ENCODE measurements around the gene ARHGEF7.

The ARHGEF7 gene

DNA sequence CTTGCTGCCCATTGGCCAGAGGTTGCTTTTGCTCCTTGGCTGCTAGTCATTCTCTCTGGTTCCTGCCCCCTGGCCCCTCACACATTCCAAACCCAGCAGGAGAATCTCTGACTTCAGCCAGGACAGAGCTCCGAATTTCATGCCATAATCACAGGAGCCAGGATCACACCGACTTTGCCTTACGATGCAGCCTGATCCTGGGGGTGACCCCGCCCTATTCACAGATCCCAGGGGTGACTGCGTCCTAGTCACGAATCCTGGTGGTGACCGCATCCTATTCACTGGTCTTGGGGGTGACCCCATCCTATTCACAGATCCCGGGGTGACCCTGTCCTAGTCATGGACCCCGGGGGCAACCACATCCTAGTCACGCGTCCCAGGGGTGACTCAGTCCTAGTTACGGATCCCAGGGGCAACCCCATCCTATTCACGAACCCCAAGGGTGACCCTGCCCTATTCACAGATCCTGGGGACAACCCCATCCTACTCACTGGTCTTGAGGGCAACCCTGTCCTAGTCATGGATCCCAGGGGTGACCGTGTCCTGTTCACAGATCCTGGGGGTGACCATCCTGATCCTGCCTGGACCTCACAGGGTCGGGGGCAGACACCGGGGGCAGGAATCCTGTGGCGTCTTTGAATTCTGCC lies 198.0 kb downstream of the ARHGEF7 start:
- no peak for DNase-seq

DNA sequence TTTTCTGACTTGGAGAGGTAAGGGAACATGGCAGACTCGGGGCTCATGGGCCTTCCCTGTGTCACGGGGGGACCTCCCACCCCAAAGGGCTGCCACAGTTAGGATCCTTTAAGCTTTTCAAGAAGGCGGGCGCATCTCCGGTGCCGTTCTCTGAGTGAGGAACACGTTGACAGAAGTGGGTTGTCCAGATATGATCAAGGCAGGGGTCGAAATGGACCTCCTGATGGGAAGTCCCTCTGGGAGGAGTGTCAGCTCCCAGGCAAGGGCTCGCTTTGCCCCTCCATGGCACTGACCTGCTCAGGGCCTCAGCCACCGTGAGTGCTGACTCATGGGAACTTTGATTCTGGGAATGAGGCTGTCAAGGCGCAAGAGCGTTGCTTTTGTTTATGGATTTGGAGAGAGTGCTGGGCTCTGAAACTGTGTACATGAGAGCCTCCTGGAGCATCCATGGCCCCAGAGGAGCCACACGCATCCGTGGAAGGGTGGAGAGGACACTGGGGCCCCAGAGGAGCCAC lies 198.9 kb downstream of the ARHGEF7 start:
- DNase-seq: no peak

DNA sequence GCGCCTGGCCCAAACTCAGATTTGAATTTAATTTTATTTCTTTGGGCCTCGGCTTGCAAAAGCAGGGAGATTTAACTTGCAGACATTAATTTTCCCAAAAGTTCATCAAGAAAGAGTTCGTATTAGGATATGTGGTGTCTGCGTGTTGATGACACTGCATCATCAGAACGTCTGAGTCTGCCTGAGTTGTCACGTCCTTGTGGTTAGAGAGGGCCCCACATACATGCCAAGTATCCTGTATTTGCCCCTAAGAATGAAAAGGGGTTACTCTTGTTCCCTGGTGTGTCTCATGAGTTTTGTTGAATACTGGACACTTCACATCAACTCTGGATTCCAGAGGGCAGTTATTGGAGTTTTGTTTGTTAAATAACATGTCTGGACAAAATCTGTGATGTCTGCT lies 199.7 kb downstream of the ARHGEF7 start:
- no peak for DNase-seq

DNA sequence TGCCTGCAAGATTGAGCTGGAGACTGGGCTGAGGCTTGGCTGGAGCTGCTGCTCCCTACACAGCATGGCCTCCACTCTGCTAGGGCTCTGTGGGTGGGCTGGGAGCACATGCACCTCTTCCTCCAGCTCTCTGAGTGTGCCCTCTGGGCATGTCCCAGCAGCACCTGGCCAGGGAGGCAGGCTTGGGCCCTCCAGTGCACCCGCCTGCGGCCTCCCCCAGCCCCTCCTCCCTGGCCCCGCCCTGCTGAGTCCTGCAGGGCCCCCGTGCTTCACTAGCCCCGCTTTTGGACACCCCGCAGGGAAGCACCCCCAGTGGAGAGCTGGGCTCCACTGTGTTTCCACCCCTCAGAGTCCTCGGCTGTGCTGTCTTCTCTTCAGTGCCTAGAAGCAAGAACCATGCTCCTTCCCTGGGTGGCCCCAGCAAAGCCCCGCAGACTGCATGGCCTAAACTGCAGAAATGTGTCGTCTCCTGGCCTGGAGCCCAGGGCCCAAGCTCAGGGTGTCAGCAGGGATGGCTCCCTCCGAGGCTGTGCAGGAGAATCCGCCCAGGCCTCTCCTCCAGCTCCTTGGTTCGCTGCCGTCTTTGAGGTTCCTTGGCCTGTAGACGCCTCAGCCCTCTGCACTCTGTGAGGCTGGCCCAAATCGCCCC lies 200.4 kb downstream of the ARHGEF7 start:
- no peak for DNase-seq

DNA sequence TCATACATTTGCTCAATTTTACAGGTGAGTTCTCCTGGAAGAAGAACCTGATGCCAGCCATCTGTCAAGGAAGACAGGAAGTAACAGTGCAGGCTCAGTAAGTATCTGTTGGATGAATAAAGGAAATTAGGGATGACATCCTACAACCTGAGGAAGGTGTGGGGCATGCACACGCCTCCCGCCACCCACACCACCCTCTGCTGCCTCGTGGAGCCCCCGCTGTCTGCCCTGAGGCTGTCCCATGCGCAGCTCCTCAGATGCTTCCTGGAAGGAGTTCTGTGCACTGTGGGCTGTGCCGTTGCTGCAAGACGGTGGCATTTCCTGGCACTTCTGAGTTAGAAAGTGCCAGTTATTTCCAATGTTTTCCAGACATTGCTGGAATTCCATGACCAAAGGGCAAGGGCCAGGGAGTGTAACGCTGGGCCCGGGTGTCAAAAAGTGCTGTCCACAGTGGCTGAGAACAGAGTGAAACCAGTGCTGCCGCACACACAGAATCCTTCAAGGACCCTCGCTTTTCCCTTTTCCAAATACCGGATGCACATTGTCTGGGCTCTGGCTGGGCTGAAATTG lies 201.1 kb downstream of the ARHGEF7 start:
- DNase-seq: no peak

DNA sequence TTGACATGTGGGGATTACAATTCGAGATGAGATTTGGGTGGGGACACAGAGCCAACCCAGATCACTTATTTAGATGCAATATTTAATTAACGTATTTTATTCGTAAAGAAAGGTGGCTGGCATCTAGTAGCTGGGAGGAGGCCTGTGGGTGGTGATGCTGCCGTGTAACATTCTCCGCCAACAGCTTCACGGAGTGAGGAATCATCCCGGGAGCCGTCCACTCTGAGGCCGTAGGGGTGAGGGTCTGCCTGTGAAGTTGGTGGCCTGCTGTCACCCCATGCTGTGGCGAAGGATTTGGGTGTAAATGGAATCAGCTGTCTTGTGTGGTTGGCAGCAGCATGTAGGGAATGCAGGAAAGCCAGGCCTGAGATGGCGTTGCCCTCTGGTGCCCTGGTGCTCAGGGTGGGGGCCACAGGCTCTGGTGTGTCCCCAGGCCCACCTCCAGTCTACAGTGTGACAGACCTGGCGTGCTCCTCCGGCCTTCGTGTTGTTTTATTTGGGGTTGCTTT lies 202.0 kb downstream of the ARHGEF7 start:
- DNase-seq: no peak

DNA sequence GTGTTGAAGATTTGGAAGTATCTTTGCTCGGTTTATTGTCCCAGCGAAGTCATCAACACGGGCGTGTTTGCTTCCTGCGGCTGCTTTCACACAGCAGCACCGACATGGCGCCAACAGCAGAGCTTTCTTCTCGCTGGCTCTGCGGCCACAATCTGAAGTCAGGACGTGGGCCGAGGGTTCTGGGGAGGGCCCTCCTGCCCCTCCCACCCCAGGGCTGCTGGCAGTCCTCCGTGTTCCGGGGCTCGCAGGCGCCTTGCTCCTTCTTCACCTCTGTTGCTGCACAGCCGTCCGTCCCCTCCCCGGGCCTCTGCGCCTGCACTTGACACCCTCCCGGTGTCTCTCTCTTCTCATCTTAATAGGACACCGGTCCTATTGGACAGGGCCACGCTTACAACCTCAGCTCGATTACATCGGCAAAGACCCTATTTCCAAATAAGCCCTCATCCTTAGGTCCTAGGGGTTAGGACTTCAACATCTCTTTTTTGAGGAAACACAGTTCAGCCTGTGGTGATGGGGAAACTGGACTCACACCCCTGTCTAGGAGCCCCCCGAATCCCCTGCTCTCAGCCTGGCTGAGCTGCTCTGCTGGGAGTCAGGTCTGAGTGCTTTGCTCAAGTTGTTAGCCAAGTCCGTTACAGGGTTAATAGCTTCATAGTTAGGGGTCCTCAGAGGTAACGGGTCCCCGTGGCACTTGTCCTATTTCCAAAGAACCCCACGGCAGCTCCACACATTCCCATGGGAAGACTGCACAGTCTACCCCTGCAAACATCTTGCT lies 202.6 kb downstream of the ARHGEF7 start:
- no peak for DNase-seq

DNA sequence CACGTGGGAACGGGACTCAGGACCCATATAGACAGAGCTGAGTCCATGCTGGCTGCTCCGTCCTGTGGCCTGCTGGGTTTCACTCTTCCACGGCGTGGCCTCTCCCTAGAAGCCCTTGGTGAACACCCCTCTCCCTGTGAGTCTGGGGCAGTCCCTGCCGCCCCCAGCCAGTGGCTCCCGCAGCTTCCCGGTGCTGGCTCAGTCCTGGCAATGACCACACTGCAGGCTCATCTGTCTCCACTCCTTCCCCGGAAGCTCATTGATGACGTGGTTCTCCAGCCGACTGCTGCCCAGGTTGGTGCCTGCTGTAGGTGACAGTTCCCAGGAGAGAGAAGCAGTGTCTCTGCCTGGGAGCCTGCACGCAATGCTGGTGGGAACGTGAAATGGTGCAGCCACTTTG lies 203.3 kb downstream of the ARHGEF7 start:
- no peak for DNase-seq

DNA sequence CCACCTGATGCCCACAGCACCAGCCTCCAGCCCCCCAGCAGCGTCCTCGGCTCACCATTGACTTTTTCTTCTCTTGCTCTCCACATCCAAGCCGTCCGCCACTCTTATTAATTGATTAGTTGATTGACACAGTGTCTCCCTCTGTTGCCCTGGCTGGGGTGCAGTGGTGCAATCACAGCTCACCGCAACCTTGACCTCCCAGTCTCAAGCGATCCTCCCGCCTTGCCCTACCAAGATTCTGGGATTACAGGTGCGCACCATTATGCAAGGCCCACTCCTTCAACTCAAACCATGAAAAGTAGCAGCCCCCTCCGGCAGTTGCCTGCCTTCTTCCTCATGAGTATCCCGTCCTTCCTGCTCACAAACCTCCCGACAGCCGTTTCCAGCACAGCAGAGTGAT lies 204.4 kb downstream of the ARHGEF7 start:
- no peak for DNase-seq

DNA sequence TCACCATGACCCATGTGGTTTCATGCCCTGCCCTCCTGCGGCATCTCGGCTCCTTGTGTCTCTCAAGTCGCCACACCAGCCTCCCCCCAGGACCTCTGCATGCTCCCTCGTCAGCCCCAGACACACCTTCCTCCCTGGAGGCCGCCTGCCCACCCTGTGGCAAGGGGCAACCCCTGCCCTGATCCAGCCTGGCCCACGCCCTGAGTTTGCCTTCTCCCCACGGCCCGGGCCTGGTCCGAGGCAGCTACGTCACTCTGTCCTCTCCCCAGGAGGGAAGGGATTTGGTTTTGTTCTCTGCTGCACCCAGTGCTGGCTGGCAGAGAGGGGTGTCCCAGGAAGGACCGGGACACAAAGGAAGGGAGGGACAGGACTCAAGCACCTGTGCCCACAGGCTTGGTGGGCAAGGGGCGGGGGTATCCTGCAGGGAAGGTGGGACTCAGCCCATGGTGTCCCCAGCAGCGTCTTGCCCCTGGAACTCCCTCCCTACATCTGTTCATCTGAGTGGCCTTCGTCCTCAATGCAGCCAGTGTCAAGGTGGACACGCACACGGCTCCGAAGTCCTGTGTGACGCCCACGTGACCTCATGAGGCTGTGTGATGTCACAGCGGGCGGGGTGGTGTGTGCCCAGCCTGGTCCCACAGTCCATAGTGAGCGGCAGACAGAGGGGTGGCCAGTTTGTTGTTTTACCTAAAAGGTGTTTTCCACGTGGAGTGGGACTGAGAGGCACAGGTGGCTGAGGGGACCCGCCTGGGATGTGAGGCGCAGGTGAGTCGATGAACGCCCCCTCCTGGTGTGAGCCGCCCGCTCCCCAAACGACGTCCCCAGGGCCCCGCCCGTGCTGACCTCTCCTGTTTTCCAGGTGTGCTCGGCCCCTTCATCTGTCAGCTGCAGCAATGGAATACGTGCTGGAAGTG lies 205.1 kb downstream of the ARHGEF7 start, which contains the start of gene TEX29:
TEX29 (plus strand) TSS at position 645 of the 914 bp plus-strand sequence; CDS start at position 894, 249 bp downstream.
- no peak for DNase-seq

DNA sequence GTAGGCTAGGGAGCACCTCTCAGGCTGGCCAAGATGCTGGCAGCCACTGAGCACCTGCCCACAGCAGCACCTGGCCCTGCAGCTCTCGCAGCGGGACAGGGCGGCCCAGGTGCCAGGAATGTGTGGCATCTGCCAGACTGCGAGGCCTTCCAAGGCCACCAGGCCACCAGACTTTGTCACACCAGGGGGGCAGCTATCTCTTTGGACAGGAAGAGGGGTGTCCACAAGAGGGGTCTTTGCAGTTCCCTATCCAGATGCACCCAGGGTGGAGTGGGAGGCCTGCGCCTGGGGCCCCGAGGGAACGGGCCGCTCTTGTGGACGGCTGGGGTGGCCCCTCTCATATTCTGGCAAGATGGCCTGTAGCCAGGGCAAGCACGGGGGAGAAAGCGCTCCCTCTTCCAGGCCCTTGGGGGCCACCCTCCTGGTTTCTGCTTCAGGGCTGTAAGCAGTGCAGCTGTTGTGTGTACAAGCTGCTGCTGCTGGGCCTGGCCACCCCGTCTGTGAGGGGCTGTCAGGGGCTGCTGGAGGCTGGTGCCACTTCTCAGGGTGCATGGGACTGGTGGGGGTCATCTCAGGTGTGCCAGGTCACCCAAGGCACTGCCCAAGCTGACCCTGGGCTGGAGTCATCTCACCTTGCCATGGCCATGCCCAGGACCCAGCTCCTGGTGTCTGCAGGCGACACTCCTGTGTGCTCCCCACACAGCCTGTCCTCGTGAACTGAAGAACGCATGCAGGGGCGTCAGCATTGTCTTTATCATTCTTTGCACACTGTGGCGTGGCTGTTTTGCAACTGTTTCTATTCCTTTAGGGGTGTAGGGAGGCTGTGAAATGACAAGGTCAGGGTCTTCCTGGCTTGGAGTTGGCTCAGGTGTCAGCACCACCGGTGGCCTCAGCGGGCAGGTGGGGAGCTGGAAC lies 207.1 kb downstream of the ARHGEF7 start:
- DNase-seq: no peak

DNA sequence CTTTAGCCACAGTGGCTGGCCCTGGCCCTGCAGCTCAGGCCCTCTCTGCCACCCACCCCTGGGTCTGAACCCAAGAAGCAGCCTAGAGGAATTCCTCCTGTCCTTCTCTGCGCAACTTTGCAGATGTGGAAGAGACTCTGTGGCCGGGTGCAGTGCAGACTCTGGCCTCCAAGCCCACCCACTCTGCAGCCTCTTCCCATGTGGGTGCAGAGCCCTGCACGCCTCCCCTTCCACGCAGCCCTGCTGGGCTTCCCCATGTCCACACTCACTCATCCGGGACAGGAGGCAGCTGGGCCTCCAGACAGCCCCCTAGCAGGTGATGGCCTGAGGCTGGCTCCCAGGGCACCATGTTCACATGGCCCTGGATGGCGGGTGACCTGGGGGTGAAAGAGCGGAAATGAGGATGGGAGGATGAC lies 207.8 kb downstream of the ARHGEF7 start:
- DNase-seq: no peak

DNA sequence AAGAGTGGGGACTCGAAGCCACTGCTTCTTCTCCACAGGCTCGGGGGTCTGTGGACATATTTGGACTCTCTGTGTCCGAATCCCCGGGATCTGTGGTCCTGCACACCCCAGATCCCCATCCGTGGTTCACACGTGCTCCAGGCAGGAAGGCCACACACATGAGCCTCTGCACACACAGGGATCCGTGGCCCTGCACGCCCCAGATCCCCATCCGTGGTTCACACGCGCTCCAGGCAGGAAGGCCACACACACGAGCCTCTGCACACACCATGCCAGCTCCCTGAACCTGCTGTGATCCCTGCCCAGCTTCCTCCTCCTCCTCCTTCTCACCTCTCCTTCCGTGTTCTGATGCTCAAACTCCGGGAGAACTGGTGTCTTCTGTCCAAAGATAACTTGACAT lies 208.4 kb downstream of the ARHGEF7 start:
- no peak for DNase-seq

DNA sequence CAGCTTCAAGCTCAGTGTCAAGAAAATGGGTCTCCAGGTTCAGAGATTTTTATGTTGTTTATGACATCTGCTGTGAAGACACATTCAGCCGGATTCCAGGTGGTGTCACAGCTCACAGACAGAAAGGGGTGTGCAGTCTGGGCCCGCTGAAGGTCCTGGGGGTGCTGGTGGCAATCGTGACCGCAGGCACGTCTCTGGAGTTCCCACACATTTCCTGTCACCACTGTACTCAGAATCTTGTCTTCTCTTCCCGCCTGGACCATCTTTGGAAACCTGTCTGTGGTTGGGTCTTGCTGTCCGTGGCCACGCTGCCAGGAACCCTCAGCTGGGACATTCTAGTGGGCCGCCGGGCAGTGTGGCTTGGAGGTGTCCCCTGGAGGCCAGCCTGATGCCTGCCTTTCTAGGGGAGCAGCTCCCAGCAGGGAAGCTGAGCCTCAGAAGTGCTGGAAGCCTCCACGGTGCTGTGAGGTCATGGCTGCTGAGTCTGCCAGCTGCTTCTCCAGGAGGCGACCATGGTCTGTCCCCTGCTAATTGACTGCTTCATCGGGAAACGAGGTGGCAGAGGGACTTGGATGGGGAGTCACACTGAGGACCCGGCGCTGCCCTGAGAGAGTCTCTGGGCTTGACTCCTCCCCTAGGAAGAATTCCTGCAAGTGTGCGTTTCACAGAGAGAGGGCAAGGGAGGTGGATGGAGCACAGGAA lies 209.0 kb downstream of the ARHGEF7 start:
- DNase-seq: no peak

DNA sequence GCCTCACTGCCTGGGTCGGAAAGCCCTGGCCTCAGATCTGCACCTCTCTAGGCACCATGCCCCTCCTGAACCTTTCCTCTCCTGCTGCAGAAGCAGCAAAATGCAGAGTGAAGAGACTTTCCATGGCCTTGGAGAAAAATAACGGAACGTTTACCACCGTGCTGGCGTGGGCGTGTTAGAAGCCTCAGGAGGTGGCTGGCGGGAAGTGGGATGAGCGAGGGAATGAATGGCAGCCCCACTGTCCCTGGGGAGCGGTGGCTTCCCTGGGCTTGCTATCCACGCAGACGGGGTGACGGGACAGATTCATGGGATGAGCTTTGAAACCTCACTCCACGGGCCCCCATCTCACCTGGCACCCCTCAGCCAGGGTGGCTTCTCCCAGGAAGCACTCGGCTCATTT lies 209.6 kb downstream of the ARHGEF7 start:
- no peak for DNase-seq

DNA sequence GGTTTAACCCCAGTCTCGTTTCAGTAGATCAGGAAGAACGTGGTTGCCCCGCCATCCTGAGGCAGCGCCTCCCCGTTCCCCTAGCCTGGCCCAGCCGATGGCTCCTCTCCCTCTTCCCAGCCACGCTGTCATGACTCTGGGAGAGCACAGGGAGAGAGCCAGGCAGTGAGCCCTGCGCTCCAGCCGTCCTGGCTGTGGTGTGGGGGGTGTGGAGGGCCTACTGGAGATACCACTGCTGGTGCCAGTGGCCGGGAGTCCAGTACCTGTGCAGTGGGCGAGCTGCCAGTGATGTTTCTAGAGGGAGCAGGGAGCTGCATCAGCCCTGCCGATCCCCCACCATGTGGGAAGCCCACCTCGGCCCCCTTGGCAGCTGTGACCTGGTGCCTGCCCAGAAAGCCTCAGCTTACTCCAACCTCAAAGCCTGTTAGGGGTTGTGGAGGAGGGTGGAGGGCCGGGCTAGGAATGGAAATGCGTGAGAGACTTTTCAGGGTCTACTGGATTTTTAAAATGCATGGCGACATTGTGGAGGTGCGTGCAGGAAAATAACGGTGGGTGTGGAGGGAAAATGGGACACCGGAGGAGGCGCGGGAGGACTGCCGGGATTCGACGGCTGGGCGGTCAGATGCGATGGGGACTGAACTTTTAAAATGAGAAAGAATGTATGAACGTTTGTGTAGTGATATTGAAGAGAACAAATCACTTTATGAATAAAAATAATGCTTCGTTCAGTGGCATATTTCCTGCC lies 210.2 kb downstream of the ARHGEF7 start:
- DNase-seq: no peak

DNA sequence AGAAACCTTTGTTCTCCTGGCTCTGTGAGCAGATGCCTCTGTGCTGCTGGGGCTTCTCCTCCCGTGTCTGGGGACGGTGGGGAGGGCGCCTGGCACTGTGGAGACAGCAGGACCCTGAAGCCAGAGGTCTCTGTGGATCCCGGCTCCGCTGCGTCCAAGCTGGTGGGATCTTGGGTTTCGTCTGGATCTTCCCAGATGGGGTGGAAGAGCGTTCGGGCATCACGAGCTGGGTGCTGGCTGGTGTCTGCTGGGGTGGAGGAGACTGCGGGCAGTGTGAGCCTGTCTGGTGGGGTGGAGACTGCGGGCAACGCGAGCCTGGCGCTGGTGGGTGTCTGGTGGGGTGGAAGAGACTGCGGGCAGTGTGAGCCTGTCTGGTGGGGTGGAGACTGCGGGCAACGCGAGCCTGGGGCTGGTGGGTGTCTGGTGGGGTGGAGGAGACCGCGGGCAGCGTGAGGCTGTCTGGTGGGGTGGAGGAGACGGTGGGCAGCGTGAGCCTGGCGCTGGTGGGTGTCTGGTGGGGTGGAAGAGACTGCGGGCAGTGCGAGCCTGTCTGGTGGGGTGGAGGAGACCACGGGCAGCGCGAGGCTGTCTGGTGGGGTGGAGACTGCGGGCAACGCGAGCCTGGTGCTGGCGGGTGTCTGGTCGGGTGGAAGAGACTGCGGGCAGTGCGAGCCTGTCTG lies 211.0 kb downstream of the ARHGEF7 start:
- DNase-seq: no peak

DNA sequence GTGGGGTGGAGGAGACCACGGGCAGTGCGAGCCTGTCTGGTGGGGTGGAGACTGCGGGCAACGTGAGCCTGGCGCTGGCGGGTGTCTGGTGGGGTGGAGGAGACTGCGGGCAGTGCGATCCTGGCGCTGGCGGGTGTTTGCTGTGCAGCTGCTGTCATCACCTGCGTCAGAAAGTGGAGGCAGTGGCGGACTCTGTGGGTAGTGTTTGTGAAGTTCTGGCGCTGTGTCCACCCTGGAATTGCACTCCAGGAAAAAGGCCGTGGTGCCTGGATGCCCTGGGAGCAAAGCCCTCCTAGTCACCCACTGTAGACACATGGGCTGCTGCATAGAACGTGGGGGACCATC lies 211.5 kb downstream of the ARHGEF7 start:
- DNase-seq: no peak
